Gastrocnemius medialis (tissue), 4 donors: Measurements from ENCODE around the gene CPA5. TPM values are rescaled to one million over a fixed set of nuclear protein-coding genes. Genes with fewer than 3 reads are reported as not detected.

Experiments used
- ATAC-seq, 2 donors: fragments of 150-250 bp; one replicate each; pipeline ENCODE4 v1.9.1; 2016
- DNase-seq, 2 donors: peaks; one replicate each; pipeline ENCODE4 v3.0.0-alpha.2; 2019
- H3K27ac ChIP-seq, 4 donors: fragments of 200-600 bp; sonication (generic); 1 replicate in 1 of 4; 2 replicates in 3 of 4; pipeline ENCODE4 v1.5.1; 2016 to 2018; ENCODE audit warnings: mild to moderate bottlenecking in 2 of 4, moderate library complexity in 1 of 4
- H3K27me3 ChIP-seq, 3 donors: fragments of 200-600 bp; sonication (generic) in 2 of 3; 1 replicate in 1 of 3; 2 replicates in 2 of 3; pipeline versions ENCODE4 v1.5.1 to v1.6.0; 2016 to 2019; ENCODE audit warnings: mild to moderate bottlenecking in 1 of 3, moderate library complexity in 1 of 3
- H3K36me3 ChIP-seq, 2 donors: fragments of 200-600 bp; sonication (generic) in 1 of 2; one replicate each; pipeline ENCODE4 v1.5.1; 2017 to 2018
- H3K4me1 ChIP-seq, 2 donors: fragments of 200-600 bp; sonication (generic) in 1 of 2; one replicate each; pipeline ENCODE4 v1.5.1; 2016 to 2017; ENCODE audit warnings: mild to moderate bottlenecking in 2 of 2
- H3K4me3 ChIP-seq, 4 donors: fragments of 200-600 bp; sonication (generic) in 3 of 4; 1 replicate in 1 of 4; 2 replicates in 3 of 4; pipeline ENCODE4 v1.5.1; 2016 to 2019; ENCODE audit warnings: mild to moderate bottlenecking in 2 of 4
- H3K9me3 ChIP-seq, 3 donors: fragments of 200-600 bp; sonication (generic) in 2 of 3; 1 replicate in 1 of 3; 2 replicates in 2 of 3; pipeline ENCODE4 v1.5.1; 2016 to 2019
- CTCF ChIP-seq, 5 experiments: fragments of 450-650 bp in 3 of 5; fragments of 200-600 bp in 2 of 5; sonication (generic) in 2 of 5; IDR thresholded peaks in 4 of 5; conservative IDR thresholded peaks in 1 of 5; 1 replicate in 4 of 5; 2 replicates in 1 of 5; pipeline ENCODE4 v1.5.1; 2016 to 2019; ENCODE audit warnings: antibody characterized with exemption in 5 of 5, mild to moderate bottlenecking in 3 of 5, moderate library complexity in 3 of 5
- POLR2A ChIP-seq, 2 donors: fragments of 450-650 bp; IDR thresholded peaks; one replicate each; pipeline ENCODE4 v1.6.1; 2017; ENCODE audit warnings: antibody characterized with exemption in 2 of 2, mild to moderate bottlenecking in 2 of 2, moderate library complexity in 2 of 2
- in situ Hi-C, 4 donors: fragments of 200-750 bp; cut with MboI; loops; one replicate each; pipeline versions ENCODE4 v1.15.0 to v1.8.0; 2017; ENCODE audit warnings: low sequenced_read_pairs in 4 of 4
- intact Hi-C: fragments of 100-400 bp; cut with DNase I; formaldehyde crosslinking; loops from one replicate; pipeline ENCODE4 v1.15.1; 2023; ENCODE audit warnings: low total_unique reads
- total RNA-seq, 4 donors: library from RNA; depleted of rRNA; stranded (reverse); fragments of >200 nt; gene quantifications; one replicate each; pipeline versions ENCODE4 v1.1.0 to v1.2.3, GENCODE V29; 2016

CPA5 gene
- total RNA-seq, 4 donors from 2014 or later: not detected

GRCh38 chr7:130397758-130398073 lies 53.1 kb downstream of the CPA5 start:
- H3K27ac ChIP-seq: no peak overlapping the region
- no peaks in the 10 kb centered on the region for H3K4me1 ChIP-seq
- no peaks in the 10 kb centered on the region for H3K36me3 ChIP-seq
- TF ChIP-seq CTCF (IDR thresholded peaks at IDR 0.05 in 4 of 5, conservative IDR thresholded peaks at IDR 0.05 in 1 of 5) (no peak), POLR2A (IDR thresholded peaks at IDR 0.05) (no peak)
- DNase-seq: no peak
- no peak for ATAC-seq
- in situ Hi-C loops (no loop called here), intact Hi-C loops (no loop called here)
- H3K4me3 ChIP-seq: no peak overlapping the region
- no peaks in the 10 kb centered on the region for H3K9me3 ChIP-seq
- H3K27me3 ChIP-seq: no peaks in the 10 kb centered on the region

- H3K36me3 ChIP-seq: no peaks in the 10 kb centered on the region
- in situ Hi-C loops: no loop called here
- no peak for TF ChIP-seq POLR2A (IDR thresholded peaks at IDR 0.05)
- no peak for TF ChIP-seq CTCF (IDR thresholded peaks at IDR 0.05 in 4 of 5, conservative IDR thresholded peaks at IDR 0.05 in 1 of 5)
- DNase-seq (no peak), ATAC-seq (no peak)
- H3K9me3 ChIP-seq: no peaks in the 10 kb centered on the region
- intact Hi-C loops: no loop called here
- H3K27me3 ChIP-seq: no peaks in the 10 kb centered on the region
- H3K4me1 ChIP-seq: no peaks in the 10 kb centered on the region
- no peak overlapping the region for H3K4me3 ChIP-seq
- H3K27ac ChIP-seq: no peak overlapping the region
These were observed 54.0 kb downstream of the CPA5 start for GRCh38 chr7:130398526-130399090.

- Histone ChIP-seq H3K27ac (no peak overlapping the region), H3K36me3 (no peaks in the 10 kb centered on the region), H3K4me3 (no peak overlapping the region), H3K9me3 (no peaks in the 10 kb centered on the region), H3K4me1 (no peaks in the 10 kb centered on the region), H3K27me3 (no peaks in the 10 kb centered on the region)
- TF ChIP-seq POLR2A (IDR thresholded peaks at IDR 0.05) (no peak), CTCF (IDR thresholded peaks at IDR 0.05 in 4 of 5, conservative IDR thresholded peaks at IDR 0.05 in 1 of 5) (no peak)
- DNase-seq (no peak), ATAC-seq (no peak)
- in situ Hi-C loops (no loop called here), intact Hi-C loops (no loop called here)
These were observed 55.5 kb downstream of the CPA5 start for GRCh38 chr7:130400120-130400572.

- intact Hi-C loops: no loop called here
- no peak for ATAC-seq
- no peaks in the 10 kb centered on the region for H3K27me3 ChIP-seq
These were observed 56.5 kb downstream of the CPA5 start for GRCh38 chr7:130401101-130401500.

More at GRCh38 chr7:130401101-130401500, 56.5 kb downstream of the CPA5 start:
- Histone ChIP-seq H3K4me1 (no peaks in the 10 kb centered on the region), H3K27ac (no peak overlapping the region), H3K4me3 (no peak overlapping the region), H3K9me3 (no peaks in the 10 kb centered on the region), H3K36me3 (no peaks in the 10 kb centered on the region)
- in situ Hi-C loops: no loop called here
- no peak for TF ChIP-seq CTCF (IDR thresholded peaks at IDR 0.05 in 4 of 5, conservative IDR thresholded peaks at IDR 0.05 in 1 of 5)
- no peak for DNase-seq
